H1 (cell line): ENCODE results near the gene C9orf43. TPM values are rescaled to one million over a fixed set of nuclear protein-coding genes. Genes with fewer than 3 reads are reported as not detected.

Experiments
- ASH2L ChIP-seq: fragments of 200-600, 300-600 bp; sonication (generic); IDR thresholded peaks from one replicate; pipeline ENCODE4 v1.7.1; 2017; ENCODE audit warnings: low read length
- BACH1 ChIP-seq: IDR thresholded peaks from 2 replicates; pipeline ENCODE4 v1.6.1; 2012; ENCODE audit warnings: low read length, improper control_type of control experiment
- CBX5 ChIP-seq: fragments of 300-800, 300-1000 bp; sonication (generic); IDR thresholded peaks from 2 replicates; pipeline ENCODE4 v1.7.1; 2016; ENCODE audit warnings: antibody characterized with exemption, low read length, low read depth
- KDM1A ChIP-seq: fragments of 200-600, 300-600 bp; sonication (generic); IDR thresholded peaks from 2 replicates; pipeline ENCODE4 v1.7.1; 2016; ENCODE audit warnings: mild to moderate bottlenecking, low read length, borderline replicate concordance
- NANOG ChIP-seq: IDR thresholded peaks from 2 replicates; pipeline ENCODE4 v1.6.1; 2011; ENCODE audit warnings: low read length, low read depth, mild to moderate bottlenecking, inconsistent platforms; ENCODE audit not compliant: insufficient read depth, poor library complexity, severe bottlenecking
- TCF12 ChIP-seq: IDR thresholded peaks from 2 replicates; pipeline ENCODE4 v1.6.1; 2011; ENCODE audit warnings: low read depth, mild to moderate bottlenecking, low read length
- YY1 ChIP-seq: IDR thresholded peaks from 2 replicates; pipeline ENCODE4 v1.6.1; 2011; ENCODE audit warnings: low read depth, mild to moderate bottlenecking, low read length
- polyA plus RNA-seq, 7 experiments: library from polyadenylated mRNA; depleted of rRNA in 3 of 7; stranded (reverse) in 5 of 7; unstranded in 2 of 7; fragments of >200 nt in 5 of 7; fragments of 200-250 nt in 2 of 7; gene quantifications; 1 replicate in 5 of 7; 2 replicates in 1 of 7; 4 replicates in 1 of 7; pipeline versions ENCODE4 v1.2.1 to v1.2.3, GENCODE V29; 2011 to 2013; ENCODE audit warnings: missing spikeins in 2 of 7, mixed read lengths in 2 of 7
- total RNA-seq: library from RNA; stranded (reverse); fragmentation: NEBNext Ultra II Directional; extraction: Animal tissue kit (Norgen Biotek cat#: 25700); gene quantifications from 2 replicates; pipeline ENCODE4 v1.2.1, GENCODE V29; 2021
- TF ChIP-seq, protein P1 (sequence below): fragments of 300-600 bp; sonication (generic); IDR thresholded peaks from 2 replicates; pipeline ENCODE4 v1.7.1; 2012; ENCODE audit warnings: low read length, moderate library complexity, mild to moderate bottlenecking, inconsistent platforms; ENCODE audit not compliant: insufficient replicate concordance

C9orf43 gene
- total and polyA plus RNA-seq, 2 of the 8 experiments (the other 6 are each of a cell fraction or from before 2014, with no cell fraction given), result 0.35 to 0.52 TPM

DNA sequence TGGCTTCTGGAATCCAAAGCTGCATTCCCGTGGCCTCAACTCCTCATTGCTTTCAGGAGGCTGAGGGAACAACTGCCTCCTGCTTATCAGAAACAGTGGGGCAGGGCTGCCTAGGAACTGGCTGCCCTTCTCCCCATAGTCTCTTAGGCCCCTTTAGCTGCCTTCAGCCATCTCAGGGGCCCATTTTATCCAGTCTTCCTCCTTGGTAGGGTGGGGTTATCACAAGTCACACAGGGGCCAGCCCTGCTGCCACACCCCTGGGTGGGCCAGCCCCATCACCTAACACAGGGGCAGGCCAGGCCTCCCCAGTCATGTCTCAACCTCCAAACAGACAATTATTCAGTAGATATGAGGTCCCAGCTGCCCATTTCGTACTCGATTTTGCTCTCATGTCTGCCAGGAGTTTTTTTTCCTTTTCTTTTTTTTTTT, 13.3 kb upstream of the C9orf43 start (continued):
- TF ChIP-seq CBX5 (no peak), KDM1A (no peak), YY1 (no peak), BACH1 (no peak), ASH2L (no peak), NANOG (no peak), TCF12 (no peak)
- TF ChIP-seq, protein P1, sequence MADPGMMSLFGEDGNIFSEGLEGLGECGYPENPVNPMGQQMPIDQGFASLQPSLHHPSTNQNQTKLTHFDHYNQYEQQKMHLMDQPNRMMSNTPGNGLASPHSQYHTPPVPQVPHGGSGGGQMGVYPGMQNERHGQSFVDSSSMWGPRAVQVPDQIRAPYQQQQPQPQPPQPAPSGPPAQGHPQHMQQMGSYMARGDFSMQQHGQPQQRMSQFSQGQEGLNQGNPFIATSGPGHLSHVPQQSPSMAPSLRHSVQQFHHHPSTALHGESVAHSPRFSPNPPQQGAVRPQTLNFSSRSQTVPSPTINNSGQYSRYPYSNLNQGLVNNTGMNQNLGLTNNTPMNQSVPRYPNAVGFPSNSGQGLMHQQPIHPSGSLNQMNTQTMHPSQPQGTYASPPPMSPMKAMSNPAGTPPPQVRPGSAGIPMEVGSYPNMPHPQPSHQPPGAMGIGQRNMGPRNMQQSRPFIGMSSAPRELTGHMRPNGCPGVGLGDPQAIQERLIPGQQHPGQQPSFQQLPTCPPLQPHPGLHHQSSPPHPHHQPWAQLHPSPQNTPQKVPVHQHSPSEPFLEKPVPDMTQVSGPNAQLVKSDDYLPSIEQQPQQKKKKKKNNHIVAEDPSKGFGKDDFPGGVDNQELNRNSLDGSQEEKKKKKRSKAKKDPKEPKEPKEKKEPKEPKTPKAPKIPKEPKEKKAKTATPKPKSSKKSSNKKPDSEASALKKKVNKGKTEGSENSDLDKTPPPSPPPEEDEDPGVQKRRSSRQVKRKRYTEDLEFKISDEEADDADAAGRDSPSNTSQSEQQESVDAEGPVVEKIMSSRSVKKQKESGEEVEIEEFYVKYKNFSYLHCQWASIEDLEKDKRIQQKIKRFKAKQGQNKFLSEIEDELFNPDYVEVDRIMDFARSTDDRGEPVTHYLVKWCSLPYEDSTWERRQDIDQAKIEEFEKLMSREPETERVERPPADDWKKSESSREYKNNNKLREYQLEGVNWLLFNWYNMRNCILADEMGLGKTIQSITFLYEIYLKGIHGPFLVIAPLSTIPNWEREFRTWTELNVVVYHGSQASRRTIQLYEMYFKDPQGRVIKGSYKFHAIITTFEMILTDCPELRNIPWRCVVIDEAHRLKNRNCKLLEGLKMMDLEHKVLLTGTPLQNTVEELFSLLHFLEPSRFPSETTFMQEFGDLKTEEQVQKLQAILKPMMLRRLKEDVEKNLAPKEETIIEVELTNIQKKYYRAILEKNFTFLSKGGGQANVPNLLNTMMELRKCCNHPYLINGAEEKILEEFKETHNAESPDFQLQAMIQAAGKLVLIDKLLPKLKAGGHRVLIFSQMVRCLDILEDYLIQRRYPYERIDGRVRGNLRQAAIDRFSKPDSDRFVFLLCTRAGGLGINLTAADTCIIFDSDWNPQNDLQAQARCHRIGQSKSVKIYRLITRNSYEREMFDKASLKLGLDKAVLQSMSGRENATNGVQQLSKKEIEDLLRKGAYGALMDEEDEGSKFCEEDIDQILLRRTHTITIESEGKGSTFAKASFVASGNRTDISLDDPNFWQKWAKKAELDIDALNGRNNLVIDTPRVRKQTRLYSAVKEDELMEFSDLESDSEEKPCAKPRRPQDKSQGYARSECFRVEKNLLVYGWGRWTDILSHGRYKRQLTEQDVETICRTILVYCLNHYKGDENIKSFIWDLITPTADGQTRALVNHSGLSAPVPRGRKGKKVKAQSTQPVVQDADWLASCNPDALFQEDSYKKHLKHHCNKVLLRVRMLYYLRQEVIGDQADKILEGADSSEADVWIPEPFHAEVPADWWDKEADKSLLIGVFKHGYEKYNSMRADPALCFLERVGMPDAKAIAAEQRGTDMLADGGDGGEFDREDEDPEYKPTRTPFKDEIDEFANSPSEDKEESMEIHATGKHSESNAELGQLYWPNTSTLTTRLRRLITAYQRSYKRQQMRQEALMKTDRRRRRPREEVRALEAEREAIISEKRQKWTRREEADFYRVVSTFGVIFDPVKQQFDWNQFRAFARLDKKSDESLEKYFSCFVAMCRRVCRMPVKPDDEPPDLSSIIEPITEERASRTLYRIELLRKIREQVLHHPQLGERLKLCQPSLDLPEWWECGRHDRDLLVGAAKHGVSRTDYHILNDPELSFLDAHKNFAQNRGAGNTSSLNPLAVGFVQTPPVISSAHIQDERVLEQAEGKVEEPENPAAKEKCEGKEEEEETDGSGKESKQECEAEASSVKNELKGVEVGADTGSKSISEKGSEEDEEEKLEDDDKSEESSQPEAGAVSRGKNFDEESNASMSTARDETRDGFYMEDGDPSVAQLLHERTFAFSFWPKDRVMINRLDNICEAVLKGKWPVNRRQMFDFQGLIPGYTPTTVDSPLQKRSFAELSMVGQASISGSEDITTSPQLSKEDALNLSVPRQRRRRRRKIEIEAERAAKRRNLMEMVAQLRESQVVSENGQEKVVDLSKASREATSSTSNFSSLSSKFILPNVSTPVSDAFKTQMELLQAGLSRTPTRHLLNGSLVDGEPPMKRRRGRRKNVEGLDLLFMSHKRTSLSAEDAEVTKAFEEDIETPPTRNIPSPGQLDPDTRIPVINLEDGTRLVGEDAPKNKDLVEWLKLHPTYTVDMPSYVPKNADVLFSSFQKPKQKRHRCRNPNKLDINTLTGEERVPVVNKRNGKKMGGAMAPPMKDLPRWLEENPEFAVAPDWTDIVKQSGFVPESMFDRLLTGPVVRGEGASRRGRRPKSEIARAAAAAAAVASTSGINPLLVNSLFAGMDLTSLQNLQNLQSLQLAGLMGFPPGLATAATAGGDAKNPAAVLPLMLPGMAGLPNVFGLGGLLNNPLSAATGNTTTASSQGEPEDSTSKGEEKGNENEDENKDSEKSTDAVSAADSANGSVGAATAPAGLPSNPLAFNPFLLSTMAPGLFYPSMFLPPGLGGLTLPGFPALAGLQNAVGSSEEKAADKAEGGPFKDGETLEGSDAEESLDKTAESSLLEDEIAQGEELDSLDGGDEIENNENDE, result no peak
